GM19463 (cell line): ENCODE measurements around the gene ANKRD26.
A peak's percentile ranks its signal among the peaks of the same experiment; 100 is the strongest.

Experiments
- ATAC-seq: cut with Tn5 transposase; IDR thresholded peaks from one replicate; pipeline ENCODE4 v1.9.1; 2021; ENCODE audit warnings: mild to moderate bottlenecking, moderate library complexity; ENCODE audit not compliant: unreplicated experiment

Gene ANKRD26

GRCh38 chr10:27022048-27022447 is 78.2 kb downstream of the ANKRD26 start:
- no peak for ATAC-seq

GRCh38 chr10:27020243-27020642 is 80.1 kb downstream of the ANKRD26 start:
- no peak for ATAC-seq

GRCh38 chr10:27019827-27020226 is 80.5 kb downstream of the ANKRD26 start:
- ATAC-seq: no peak

GRCh38 chr10:26997610-26998009 is 102.7 kb downstream of the ANKRD26 start:
- no peak for ATAC-seq

- no peak for ATAC-seq
Observed at GRCh38 chr10:26994743-26995142, 105.6 kb downstream of the ANKRD26 start.

GRCh38 chr10:26987851-26988250 is 112.4 kb downstream of the ANKRD26 start:
- no peak for ATAC-seq

- ATAC-seq: no peak
Observed at GRCh38 chr10:26983156-26983555, 117.1 kb downstream of the ANKRD26 start.

- ATAC-seq: no peak
Observed at GRCh38 chr10:26982058-26982457, 118.2 kb downstream of the ANKRD26 start.

GRCh38 chr10:26981232-26981824 is 119.0 kb downstream of the ANKRD26 start:
- ATAC-seq: no peak

- no peak for ATAC-seq
Observed at GRCh38 chr10:26978519-26978918, 121.8 kb downstream of the ANKRD26 start.

GRCh38 chr10:26977635-26978034 is 122.7 kb downstream of the ANKRD26 start:
- no peak for ATAC-seq

- ATAC-seq: no peak
Observed at GRCh38 chr10:26970667-26971066, 129.6 kb downstream of the ANKRD26 start.

- peak; percentile 86 for ATAC-seq
Observed at GRCh38 chr10:26969145-26969926, 131.0 kb downstream of the ANKRD26 start.

- ATAC-seq: no peak
Observed at GRCh38 chr10:26962835-26963234, 137.5 kb downstream of the ANKRD26 start.

GRCh38 chr10:26960308-26960707 is 140.0 kb downstream of the ANKRD26 start:
- ATAC-seq: no peak

GRCh38 chr10:26959841-26960240 is 140.5 kb downstream of the ANKRD26 start:
- no peak for ATAC-seq
